H1 (cell line): ENCODE data around the gene RPL39L. TPM values are rescaled to one million over a fixed set of nuclear protein-coding genes. Genes with fewer than 3 reads are reported as not detected.

Experiments used
- CTCF ChIA-PET: fragments of 300-600 bp; sonication (Branson Sonifier 250); formaldehyde crosslinking; loops from one replicate; lab custom pipeline; 2021; ENCODE audit not compliant: partially characterized antibody; lab: Charles Lee
- POLR2A ChIA-PET: fragments of 300-600 bp; sonication (Branson Sonifier 250); formaldehyde crosslinking; loops from one replicate; lab custom pipeline; 2021; ENCODE audit warnings: inconsistent platforms; ENCODE audit not compliant: partially characterized antibody; lab: Charles Lee
- DNase-seq, 2 experiments: peaks; one replicate each; pipeline versions ENCODE4 v3.0.0 to v3.0.0-alpha.2; 2010 to 2022; ENCODE audit warnings: low spot score in 2 of 2, low read depth in 1 of 2, mixed read lengths in 1 of 2
- FAIRE-seq: peaks from 2 replicates; lab custom pipeline; 2011; peaks lifted over from hg19 to GRCh38; lab: Jason Lieb, UNC
- H2AFZ ChIP-seq: 2 replicates; pipeline ENCODE4 v1.8.1; 2012; ENCODE audit warnings: low read length, inconsistent platforms
- H2AK5ac ChIP-seq: 2 replicates; pipeline ENCODE4 v1.6.1; 2013; ENCODE audit warnings: low read depth, low read length
- H2BK120ac ChIP-seq: replicated peaks from 2 replicates; pipeline ENCODE3; 2013; ENCODE audit warnings: low read depth, low read length, inconsistent platforms
- H2BK12ac ChIP-seq: 2 replicates; pipeline ENCODE4 v1.6.1; 2013; ENCODE audit warnings: low read depth, low read length
- H2BK15ac ChIP-seq: 2 replicates; pipeline ENCODE4 v1.6.1; 2013; ENCODE audit warnings: low read length
- H2BK20ac ChIP-seq: 2 replicates; pipeline ENCODE4 v1.6.1; 2013; ENCODE audit warnings: low read length
- H2BK5ac ChIP-seq: 2 replicates; pipeline ENCODE4 v1.6.1; 2013; ENCODE audit warnings: low read depth, low read length
- H3K14ac ChIP-seq: 2 replicates; pipeline ENCODE4 v1.6.1; 2013; ENCODE audit warnings: inconsistent platforms; ENCODE audit not compliant: insufficient read length
- H3K18ac ChIP-seq: 2 replicates; pipeline ENCODE4 v1.6.1; 2013; ENCODE audit warnings: low read length; ENCODE audit errors: extremely low read depth
- H3K23ac ChIP-seq: 2 replicates; pipeline ENCODE4 v1.6.1; 2013; ENCODE audit warnings: inconsistent platforms; ENCODE audit not compliant: insufficient read length
- H3K23me2 ChIP-seq: 2 replicates; pipeline ENCODE4 v1.6.1; 2013; ENCODE audit warnings: low read depth, low read length
- H3K27ac ChIP-seq: 2 replicates; pipeline ENCODE4 v1.6.1; 2011; ENCODE audit warnings: low read depth, low read length, inconsistent platforms
- H3K27me3 ChIP-seq, 4 experiments: replicated peaks in 1 of 4; 1 replicate in 1 of 4; 2 replicates in 3 of 4; pipeline versions ENCODE4 v1.6.1 to v1.8.1; 2011 to 2013; ENCODE audit warnings: low read length in 3 of 4, mild to moderate bottlenecking in 3 of 4, inconsistent platforms in 2 of 4, mixed read lengths in 2 of 4, moderate library complexity in 1 of 4; ENCODE audit not compliant: control insufficient read depth in 3 of 4, insufficient read depth in 3 of 4; ENCODE audit errors: extremely low read depth in 1 of 4
- H3K36me3 ChIP-seq, 4 experiments: 2 replicates each; pipeline versions ENCODE4 v1.6.1 to v1.8.1; 2011 to 2013; ENCODE audit warnings: mild to moderate bottlenecking in 4 of 4, low read length in 3 of 4, moderate library complexity in 2 of 4, control low read depth in 1 of 4, inconsistent platforms in 1 of 4; ENCODE audit not compliant: insufficient read depth in 4 of 4, control insufficient read depth in 2 of 4
- H3K4ac ChIP-seq: replicated peaks from 2 replicates; pipeline ENCODE3; 2013; ENCODE audit warnings: low read length, low read depth, mixed read lengths, inconsistent platforms; ENCODE audit not compliant: insufficient read length
- H3K4me1 ChIP-seq, 4 experiments: replicated peaks in 1 of 4; 1 replicate in 1 of 4; 2 replicates in 3 of 4; pipeline versions ENCODE4 v1.6.1 to v1.8.1; 2011 to 2013; ENCODE audit warnings: low read length in 3 of 4, inconsistent platforms in 2 of 4, mixed read lengths in 1 of 4; ENCODE audit not compliant: insufficient read depth in 4 of 4, control insufficient read depth in 3 of 4
- H3K4me2 ChIP-seq, 2 experiments: 2 replicates each; pipeline versions ENCODE4 v1.6.1 to v1.8.1; 2011 to 2013; ENCODE audit warnings: low read depth in 2 of 2, low read length in 2 of 2, control low read depth in 1 of 2, inconsistent platforms in 1 of 2, mild to moderate bottlenecking in 1 of 2; ENCODE audit not compliant: insufficient read depth in 1 of 2
- H3K4me3 ChIP-seq, 4 experiments: fragments of 200-600, 300-600 bp in 1 of 4; sonication (generic), shearing (Covaris generic), sonication (Bioruptor Twin) in 1 of 4; 2 replicates each; pipeline versions ENCODE4 v1.5.1 to v1.8.1; 2011 to 2016; ENCODE audit warnings: low read length in 4 of 4, low read depth in 3 of 4, control low read depth in 2 of 4, inconsistent platforms in 2 of 4, mild to moderate bottlenecking in 2 of 4, mixed read lengths in 1 of 4, moderate library complexity in 1 of 4; ENCODE audit not compliant: insufficient read depth in 2 of 4; ENCODE audit errors: extremely low read depth in 1 of 4
- H3K56ac ChIP-seq: replicated peaks from 2 replicates; pipeline ENCODE3; 2013; ENCODE audit warnings: low read depth, mild to moderate bottlenecking, mixed read lengths, low read length, inconsistent platforms; ENCODE audit not compliant: insufficient read length
- H3K79me1 ChIP-seq: 2 replicates; pipeline ENCODE4 v1.6.1; 2013; ENCODE audit warnings: low read depth, low read length, control low read depth
- H3K79me2 ChIP-seq, 2 experiments: 2 replicates each; pipeline versions ENCODE4 v1.6.1 to v1.8.1; 2012 to 2013; ENCODE audit warnings: low read length in 2 of 2, mild to moderate bottlenecking in 2 of 2, inconsistent platforms in 1 of 2; ENCODE audit not compliant: insufficient read depth in 2 of 2, control insufficient read depth in 1 of 2
- H3K9ac ChIP-seq, 4 experiments: replicated peaks in 1 of 4; 1 replicate in 1 of 4; 2 replicates in 3 of 4; pipeline versions ENCODE4 v1.6.1 to v1.8.1; 2011 to 2013; ENCODE audit warnings: low read depth in 3 of 4, low read length in 3 of 4, control low read depth in 2 of 4, mild to moderate bottlenecking in 2 of 4, moderate library complexity in 2 of 4, inconsistent platforms in 1 of 4; ENCODE audit errors: extremely low read depth in 1 of 4
- H3K9me3 ChIP-seq, 2 experiments: 2 replicates each; pipeline versions ENCODE4 v1.6.1 to v1.8.1; 2012 to 2013; ENCODE audit warnings: mild to moderate bottlenecking in 2 of 2, moderate library complexity in 2 of 2, control low read depth in 1 of 2, inconsistent platforms in 1 of 2, low read depth in 1 of 2, low read length in 1 of 2, mixed read lengths in 1 of 2; ENCODE audit not compliant: insufficient read depth in 2 of 2
- H4K20me1 ChIP-seq, 2 experiments: replicated peaks in 1 of 2; 2 replicates each; pipeline versions ENCODE3 to v1.8.1; 2011 to 2013; ENCODE audit warnings: inconsistent platforms in 2 of 2, low read length in 2 of 2, mild to moderate bottlenecking in 1 of 2; ENCODE audit not compliant: insufficient read depth in 2 of 2, control insufficient read depth in 1 of 2
- H4K5ac ChIP-seq: 2 replicates; pipeline ENCODE4 v1.6.1; 2013; ENCODE audit warnings: low read length, low read depth, mixed read lengths, inconsistent platforms; ENCODE audit not compliant: insufficient read length
- H4K8ac ChIP-seq: 2 replicates; pipeline ENCODE4 v1.8.0; 2013; ENCODE audit warnings: mild to moderate bottlenecking, moderate library complexity, low read length, inconsistent platforms; ENCODE audit not compliant: insufficient read depth; ENCODE audit errors: extremely low read depth
- H4K91ac ChIP-seq: replicated peaks from 2 replicates; pipeline ENCODE3; 2013; ENCODE audit warnings: low read length, mixed read lengths, inconsistent platforms; ENCODE audit not compliant: insufficient read length
- BACH1 ChIP-seq: IDR thresholded peaks from 2 replicates; pipeline ENCODE4 v1.6.1; 2012; ENCODE audit warnings: low read length, improper control_type of control experiment
- EP300 ChIP-seq, 2 experiments: IDR thresholded peaks; 1 replicate in 1 of 2; 2 replicates in 1 of 2; pipeline ENCODE4 v1.6.1; 2011 to 2012; ENCODE audit warnings: low read depth in 2 of 2, low read length in 2 of 2, mild to moderate bottlenecking in 2 of 2, borderline replicate concordance in 1 of 2, inconsistent platforms in 1 of 2, moderate library complexity in 1 of 2
- EZH2 ChIP-seq: fragments of 200-600 bp; sonication (generic); IDR thresholded peaks from 2 replicates; pipeline ENCODE4 v1.7.1; 2012; ENCODE audit warnings: low read depth, mild to moderate bottlenecking, moderate library complexity, low read length, inconsistent platforms; ENCODE audit not compliant: severe bottlenecking
- HDAC6 ChIP-seq: IDR thresholded peaks from one replicate; pipeline ENCODE4 v1.7.1; 2012; ENCODE audit warnings: low read depth, mild to moderate bottlenecking, inconsistent platforms, low read length, moderate library complexity
- NRF1 ChIP-seq: IDR thresholded peaks from 2 replicates; pipeline ENCODE4 v1.6.1; 2011; ENCODE audit warnings: mild to moderate bottlenecking, low read depth, low read length, improper control_type of control experiment
- TAF7 ChIP-seq: optimal IDR thresholded peaks from 2 replicates; pipeline ENCODE3; 2011; ENCODE audit warnings: low read depth, mild to moderate bottlenecking, inconsistent platforms, low read length, moderate library complexity, borderline replicate concordance
- WGBS, 2 experiments: shearing (Covaris generic) in 1 of 2; methylation state at CpG; one replicate each; pipeline versions ENCODE4 v1.1.6 to v1.1.7; 2013 to 2015; ENCODE audit warnings: low lambda C conversion rate in 2 of 2, mixed read lengths in 2 of 2, inconsistent platforms in 1 of 2, low coverage in 1 of 2, missing lambda C conversion rate in 1 of 2; ENCODE audit not compliant: insufficient replicate concordance in 2 of 2, insufficient coverage in 1 of 2, insufficient read length in 1 of 2; ENCODE audit errors: extremely low coverage in 1 of 2, missing lambda C conversion rate in 1 of 2; 5-methylcytosine and 5-hydroxymethylcytosine counted together
- polyA plus RNA-seq, 7 experiments: library from polyadenylated mRNA; depleted of rRNA in 3 of 7; stranded (reverse) in 5 of 7; unstranded in 2 of 7; fragments of >200 nt in 5 of 7; fragments of 200-250 nt in 2 of 7; gene quantifications; 1 replicate in 5 of 7; 2 replicates in 1 of 7; 4 replicates in 1 of 7; pipeline versions ENCODE4 v1.2.1 to v1.2.3, GENCODE V29; 2011 to 2013; ENCODE audit warnings: missing spikeins in 2 of 7, mixed read lengths in 2 of 7
- total RNA-seq: library from RNA; stranded (reverse); fragmentation: NEBNext Ultra II Directional; extraction: Animal tissue kit (Norgen Biotek cat#: 25700); gene quantifications from 2 replicates; pipeline ENCODE4 v1.2.1, GENCODE V29; 2021
- TF ChIP-seq, protein P1 (sequence below): IDR thresholded peaks from 2 replicates; pipeline ENCODE4 v1.6.1; 2012; ENCODE audit warnings: low read length, inconsistent platforms

Gene RPL39L
- total and polyA plus RNA-seq, 2 of the 8 experiments (the other 6 are each of a cell fraction or from before 2014, with no cell fraction given), result 51.8 to 67.7 TPM

DNA sequence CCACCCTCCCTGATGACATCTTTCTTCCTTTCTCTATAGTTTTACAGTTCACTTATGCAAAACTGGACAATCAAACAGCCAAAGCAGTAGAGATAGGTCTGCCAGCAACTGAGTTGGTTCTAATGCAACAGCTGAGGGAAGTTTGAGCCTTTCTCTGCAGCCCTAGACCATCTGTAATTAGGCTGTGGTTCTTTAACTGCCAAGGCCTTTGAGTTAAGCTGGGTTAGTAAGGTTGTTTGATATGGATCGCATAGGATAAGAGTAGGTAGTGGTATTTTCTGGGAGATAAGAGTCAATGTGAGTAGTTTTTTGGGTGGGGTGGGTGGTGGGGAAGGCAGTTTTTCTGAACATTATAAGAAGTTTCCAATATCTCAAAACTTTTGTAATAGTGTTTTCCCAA lies 3.0 kb downstream of the RPL39L start:
- no peak overlapping the region for H2AFZ ChIP-seq
- no peak overlapping the region for H3K27ac ChIP-seq
- H4K5ac ChIP-seq, result no peak overlapping the region
- H3K4me3 ChIP-seq, result no peak overlapping the region
- POLR2A ChIA-PET, result interaction anchor here (1.5 kb wide), 1 partner anchor 39 kb away, joined by 3 read pairs; no protein-coding TSS in a partner anchor
- H2BK15ac ChIP-seq, result no peak overlapping the region
- no peak overlapping the region for H3K18ac ChIP-seq
- no peak overlapping the region for H2BK120ac ChIP-seq
- peaks cover 0 to 3% (median 0%) of the 10 kb centered on the region in 4 experiments; a peak in 2 of 7 replicates for H3K4me1 ChIP-seq
- no peak overlapping the region for H3K4me2 ChIP-seq
- no peak overlapping the region for H3K9ac ChIP-seq
- H3K23ac ChIP-seq, result no peak overlapping the region
- no peak overlapping the region for H4K8ac ChIP-seq
- H3K56ac ChIP-seq, result no peak overlapping the region
- H2AK5ac ChIP-seq, result no peak overlapping the region
- H2BK20ac ChIP-seq, result no peak overlapping the region
- H3K36me3 ChIP-seq, result peaks cover 0 to 15% (median 1%) of the 10 kb centered on the region in 4 experiments; a peak in 3 of 8 replicates
- DNase-seq (no peak), FAIRE-seq (no peak)
- 0 out of 2 replicates have a peak, but pooled peaks cover 4% of the 10 kb centered on the region for H3K79me1 ChIP-seq
- H3K27me3 ChIP-seq, result no peaks in the 10 kb centered on the region
- peaks cover 0 to 9% of the 10 kb centered on the region in 2 experiments; a peak in 3 of 4 replicates for H3K9me3 ChIP-seq
- H3K23me2 ChIP-seq, result peaks cover 2% of the 10 kb centered on the region; the same call in 1 of the 2 replicates
- H3K79me2 ChIP-seq, result peaks cover 0 to 4% of the 10 kb centered on the region in 2 experiments; a peak in 2 of 4 replicates
- no peak overlapping the region for H3K4ac ChIP-seq
- H4K91ac ChIP-seq, result no peak overlapping the region
- H2BK12ac ChIP-seq, result no peak overlapping the region
- H2BK5ac ChIP-seq, result no peak overlapping the region
- H4K20me1 ChIP-seq, result no peaks in the 10 kb centered on the region
- 93% methylated on average over 1 of the region's 1 CpG; no CpG with 5 or more reads in 1 of the 2 experiments for WGBS, 2 experiments
- TF ChIP-seq, protein P1, sequence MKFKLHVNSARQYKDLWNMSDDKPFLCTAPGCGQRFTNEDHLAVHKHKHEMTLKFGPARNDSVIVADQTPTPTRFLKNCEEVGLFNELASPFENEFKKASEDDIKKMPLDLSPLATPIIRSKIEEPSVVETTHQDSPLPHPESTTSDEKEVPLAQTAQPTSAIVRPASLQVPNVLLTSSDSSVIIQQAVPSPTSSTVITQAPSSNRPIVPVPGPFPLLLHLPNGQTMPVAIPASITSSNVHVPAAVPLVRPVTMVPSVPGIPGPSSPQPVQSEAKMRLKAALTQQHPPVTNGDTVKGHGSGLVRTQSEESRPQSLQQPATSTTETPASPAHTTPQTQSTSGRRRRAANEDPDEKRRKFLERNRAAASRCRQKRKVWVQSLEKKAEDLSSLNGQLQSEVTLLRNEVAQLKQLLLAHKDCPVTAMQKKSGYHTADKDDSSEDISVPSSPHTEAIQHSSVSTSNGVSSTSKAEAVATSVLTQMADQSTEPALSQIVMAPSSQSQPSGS, result no peak
- TF ChIP-seq NRF1 (no peak), HDAC6 (no peak), EZH2 (no peak), TAF7 (no peak), BACH1 (no peak), EP300 (IDR thresholded peaks at IDR 0.05; ENCODE audit: borderline replicate concordance in 1 of 2, low read depth in 2 of 2, low read length in 2 of 2) (no peak)
- no peak overlapping the region for H3K14ac ChIP-seq
- CTCF ChIA-PET, result interaction anchor here (0.9 to 9.3 kb wide), 8 partner anchors 13 to 287 kb away, joined by 3 to 95 read pairs (median 5); no protein-coding TSS in a partner anchor
